HepG2 (cell line): ENCODE data around the gene TMIGD2. TPM values are rescaled to one million over a fixed set of nuclear protein-coding genes. Genes with fewer than 3 reads are reported as not detected.

Source experiments
- CHD4 ChIP-seq: fragments of 200-600 bp; sonication (generic); IDR thresholded peaks from 2 replicates; pipeline ENCODE4 v1.7.0; 2017; ENCODE audit warnings: mild to moderate bottlenecking, low read length, borderline replicate concordance
- HDAC1 ChIP-seq: sonication (generic); formaldehyde crosslinking; IDR thresholded peaks from 2 replicates; pipeline ENCODE4 v1.5.1; 2020; ENCODE audit warnings: mild to moderate bottlenecking, missing genetic modification reagents
- HINFP ChIP-seq: sonication (generic); formaldehyde crosslinking; IDR thresholded peaks from 2 replicates; pipeline ENCODE4 v1.4.0; 2020; ENCODE audit warnings: low read depth, mild to moderate bottlenecking, missing genetic modification reagents
- IRX3 ChIP-seq: sonication (generic); formaldehyde crosslinking; IDR thresholded peaks from 2 replicates; pipeline ENCODE4 v1.8.1; 2023; ENCODE audit warnings: mild to moderate bottlenecking, low read depth, missing genetic modification reagents, borderline replicate concordance
- POGK ChIP-seq: sonication (generic); formaldehyde crosslinking; conservative IDR thresholded peaks from 2 replicates; pipeline ENCODE4 v1.8.0; 2022; ENCODE audit warnings: mild to moderate bottlenecking, moderate library complexity, missing genetic modification reagents
- ZFYVE20 ChIP-seq: sonication (generic); formaldehyde crosslinking; IDR thresholded peaks from 2 replicates; pipeline ENCODE4 v1.8.0; 2023; ENCODE audit warnings: low read depth, mild to moderate bottlenecking, moderate library complexity, missing genetic modification reagents, borderline replicate concordance
- ZIK1 ChIP-seq: sonication (generic); formaldehyde crosslinking; IDR thresholded peaks from 2 replicates; pipeline ENCODE4 v1.5.0; 2020; ENCODE audit warnings: mild to moderate bottlenecking, low read depth, missing genetic modification reagents, borderline replicate concordance
- ZKSCAN1 ChIP-seq: fragments of 150-350 bp; IDR thresholded peaks from 2 replicates; pipeline ENCODE4 v1.6.1; 2014; ENCODE audit warnings: low read length
- ZNF329 ChIP-seq: sonication (generic); formaldehyde crosslinking; IDR thresholded peaks from 2 replicates; pipeline ENCODE4 v1.9.0; 2021; ENCODE audit warnings: low read depth, mild to moderate bottlenecking, missing genetic modification reagents
- ZNF496 ChIP-seq: sonication (generic); formaldehyde crosslinking; IDR thresholded peaks from 2 replicates; pipeline ENCODE4 v1.8.1; 2023; ENCODE audit warnings: mild to moderate bottlenecking, moderate library complexity, missing genetic modification reagents; ENCODE audit not compliant: insufficient replicate concordance
- ZNF710 ChIP-seq: sonication (generic); formaldehyde crosslinking; IDR thresholded peaks from 2 replicates; pipeline ENCODE4 v1.5.0; 2020; ENCODE audit warnings: mild to moderate bottlenecking, missing genetic modification reagents, borderline replicate concordance
- ZSCAN31 ChIP-seq: sonication (generic); formaldehyde crosslinking; IDR thresholded peaks from 2 replicates; pipeline ENCODE4 v1.5.0; 2020; ENCODE audit warnings: low read depth, mild to moderate bottlenecking, missing genetic modification reagents
- polyA plus RNA-seq, 8 experiments: library from polyadenylated mRNA; depleted of rRNA in 3 of 8; stranded (reverse) in 7 of 8; unstranded in 1 of 8; fragments of >200 nt; fragmentation: Illumina TruSeq in 4 of 8; extraction: Trizol in 4 of 8; gene quantifications; 2 replicates each; pipeline versions ENCODE4 v1.2.1 to v1.2.3, GENCODE V29; 2011 to 2016; ENCODE audit warnings: low read depth in 4 of 8, missing spikeins in 1 of 8, mixed read lengths in 1 of 8; ENCODE audit not compliant: insufficient read depth in 1 of 8
- total RNA-seq, 5 experiments: library from RNA; depleted of rRNA; stranded (reverse); fragments of >200 nt; fragmentation: Illumina TruSeq; extraction: Trizol; gene quantifications; 2 replicates each; pipeline ENCODE4 v1.2.3, GENCODE V29; 2016; ENCODE audit warnings: low read depth in 1 of 5
- TF ChIP-seq, protein P1 (sequence below): IDR thresholded peaks from 2 replicates; pipeline ENCODE4 v1.6.1; 2016; ENCODE audit warnings: control low read depth
- TF ChIP-seq, protein P2 (sequence below): sonication (generic); formaldehyde crosslinking; IDR thresholded peaks from 2 replicates; pipeline ENCODE4 v1.5.0; 2020; ENCODE audit warnings: missing genetic modification reagents, mild to moderate bottlenecking, borderline replicate concordance

TMIGD2 gene
- total and polyA plus RNA-seq, 2 of the 13 experiments (the other 11 are each of a cell fraction or from before 2014, with no cell fraction given) = 0.11 to 1.0 TPM

DNA sequence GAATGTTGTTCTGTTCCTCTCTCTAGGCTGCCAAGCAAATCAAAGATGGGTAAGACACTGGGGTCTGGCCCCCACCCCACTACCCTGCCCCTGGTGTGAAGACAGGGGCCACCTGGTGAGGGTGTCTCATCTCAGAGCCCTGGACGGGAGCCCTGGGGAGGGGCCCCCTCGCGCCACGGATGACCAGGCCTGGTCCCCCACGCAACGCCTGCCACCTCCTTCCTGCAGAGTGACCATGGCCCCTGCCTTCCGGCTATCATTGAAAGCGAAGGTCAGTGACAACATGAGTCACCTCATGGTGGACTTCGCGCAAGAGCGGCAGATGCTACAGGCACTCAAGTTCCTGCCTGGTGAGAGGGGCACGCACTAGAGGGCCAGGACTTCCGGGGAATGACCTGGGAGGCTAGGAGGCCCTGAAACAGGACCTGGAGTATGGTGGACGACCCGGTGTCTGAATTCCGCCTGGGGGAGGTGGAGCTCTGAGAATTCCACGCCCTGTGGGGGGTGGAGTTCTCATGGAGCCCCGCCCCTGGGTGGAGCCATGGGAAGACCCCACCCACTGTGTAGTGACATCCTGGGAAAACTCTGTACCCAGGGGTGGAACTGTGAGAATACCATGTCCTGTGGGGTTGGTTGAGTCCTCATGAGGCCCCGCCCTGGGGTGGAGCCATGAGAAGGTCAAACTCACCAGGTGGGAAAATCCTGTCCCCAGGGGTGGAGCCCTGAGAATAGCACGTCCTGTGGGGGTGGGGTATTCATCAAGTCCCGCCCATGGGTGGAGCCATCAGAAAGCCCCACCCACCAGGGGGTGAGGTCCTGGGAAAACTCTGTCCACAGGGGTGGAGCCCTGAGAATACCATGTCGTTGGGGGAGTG, 8.3 kb upstream of the TMIGD2 start (continued):
- TF ChIP-seq ZSCAN31 = peak; percentile 42; the same call in 1 of the 2 replicates
- no peak for TF ChIP-seq ZFYVE20 (CRISPR knock-in tag)
- TF ChIP-seq ZNF329 (CRISPR knock-in tag) = peak; percentile 50; the same call in 1 of the 2 replicates
- peak; percentile 89 for TF ChIP-seq HDAC1 (CRISPR knock-in tag)
- TF ChIP-seq, protein P1, sequence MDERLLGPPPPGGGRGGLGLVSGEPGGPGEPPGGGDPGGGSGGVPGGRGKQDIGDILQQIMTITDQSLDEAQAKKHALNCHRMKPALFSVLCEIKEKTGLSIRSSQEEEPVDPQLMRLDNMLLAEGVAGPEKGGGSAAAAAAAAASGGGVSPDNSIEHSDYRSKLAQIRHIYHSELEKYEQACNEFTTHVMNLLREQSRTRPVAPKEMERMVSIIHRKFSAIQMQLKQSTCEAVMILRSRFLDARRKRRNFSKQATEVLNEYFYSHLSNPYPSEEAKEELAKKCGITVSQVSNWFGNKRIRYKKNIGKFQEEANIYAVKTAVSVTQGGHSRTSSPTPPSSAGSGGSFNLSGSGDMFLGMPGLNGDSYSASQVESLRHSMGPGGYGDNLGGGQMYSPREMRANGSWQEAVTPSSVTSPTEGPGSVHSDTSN = no peak
- peak; percentile 66; the same call in 1 of the 2 replicates for TF ChIP-seq HINFP
- TF ChIP-seq ZNF496 (CRISPR knock-in tag) = no peak
- no peak for TF ChIP-seq IRX3
- no peak for TF ChIP-seq ZKSCAN1
- 0 out of 2 replicates have a peak, but pooled peaks have one; percentile 13 for TF ChIP-seq CHD4
- TF ChIP-seq, protein P2, sequence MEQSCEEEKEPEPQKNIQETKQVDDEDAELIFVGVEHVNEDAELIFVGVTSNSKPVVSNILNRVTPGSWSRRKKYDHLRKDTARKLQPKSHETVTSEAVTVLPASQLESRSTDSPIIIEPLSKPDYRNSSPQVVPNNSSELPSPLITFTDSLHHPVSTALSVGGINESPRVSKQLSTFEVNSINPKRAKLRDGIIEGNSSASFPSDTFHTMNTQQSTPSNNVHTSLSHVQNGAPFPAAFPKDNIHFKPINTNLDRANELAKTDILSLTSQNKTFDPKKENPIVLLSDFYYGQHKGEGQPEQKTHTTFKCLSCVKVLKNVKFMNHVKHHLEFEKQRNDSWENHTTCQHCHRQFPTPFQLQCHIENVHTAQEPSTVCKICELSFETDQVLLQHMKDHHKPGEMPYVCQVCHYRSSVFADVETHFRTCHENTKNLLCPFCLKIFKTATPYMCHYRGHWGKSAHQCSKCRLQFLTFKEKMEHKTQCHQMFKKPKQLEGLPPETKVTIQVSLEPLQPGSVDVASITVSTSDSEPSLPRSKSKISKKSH (CRISPR knock-in tag) = peak; percentile 71
- peak; percentile 79; the same call in 1 of the 2 replicates for TF ChIP-seq ZNF710 (CRISPR knock-in tag)
- TF ChIP-seq POGK (CRISPR knock-in tag) = no peak; the same call in 1 of the 2 replicates
- TF ChIP-seq ZIK1 (CRISPR knock-in tag) = 0 out of 2 replicates have a peak, but pooled peaks have one; percentile 44
